ENCODE results near the gene XPO5.

The XPO5 gene

DNA sequence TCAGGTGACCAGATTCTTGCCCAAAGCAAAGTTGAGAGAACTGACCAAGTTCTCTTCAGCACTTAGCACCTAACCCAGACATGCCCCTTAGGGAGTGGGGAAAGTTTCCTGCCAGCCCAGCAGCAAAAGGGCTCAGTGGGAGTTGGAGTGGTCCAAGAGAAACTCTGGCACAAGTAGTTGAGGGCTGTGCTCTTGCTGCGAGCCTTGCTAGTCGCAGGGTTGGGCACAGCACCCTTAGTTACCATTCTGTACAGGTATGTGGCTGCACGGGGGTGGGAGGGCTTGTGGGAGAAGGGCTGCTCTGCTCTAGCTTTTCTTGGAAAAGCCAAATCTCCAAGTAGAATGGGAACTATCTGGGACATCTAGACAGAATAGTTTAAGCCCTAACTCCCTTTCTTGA lies 52.6 kb downstream of the XPO5 start:
- H3K27ac ChIP-seq = peak overlapping the region; percentile 79
- TF ChIP-seq, protein P1, sequence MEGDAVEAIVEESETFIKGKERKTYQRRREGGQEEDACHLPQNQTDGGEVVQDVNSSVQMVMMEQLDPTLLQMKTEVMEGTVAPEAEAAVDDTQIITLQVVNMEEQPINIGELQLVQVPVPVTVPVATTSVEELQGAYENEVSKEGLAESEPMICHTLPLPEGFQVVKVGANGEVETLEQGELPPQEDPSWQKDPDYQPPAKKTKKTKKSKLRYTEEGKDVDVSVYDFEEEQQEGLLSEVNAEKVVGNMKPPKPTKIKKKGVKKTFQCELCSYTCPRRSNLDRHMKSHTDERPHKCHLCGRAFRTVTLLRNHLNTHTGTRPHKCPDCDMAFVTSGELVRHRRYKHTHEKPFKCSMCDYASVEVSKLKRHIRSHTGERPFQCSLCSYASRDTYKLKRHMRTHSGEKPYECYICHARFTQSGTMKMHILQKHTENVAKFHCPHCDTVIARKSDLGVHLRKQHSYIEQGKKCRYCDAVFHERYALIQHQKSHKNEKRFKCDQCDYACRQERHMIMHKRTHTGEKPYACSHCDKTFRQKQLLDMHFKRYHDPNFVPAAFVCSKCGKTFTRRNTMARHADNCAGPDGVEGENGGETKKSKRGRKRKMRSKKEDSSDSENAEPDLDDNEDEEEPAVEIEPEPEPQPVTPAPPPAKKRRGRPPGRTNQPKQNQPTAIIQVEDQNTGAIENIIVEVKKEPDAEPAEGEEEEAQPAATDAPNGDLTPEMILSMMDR (conservative IDR thresholded peaks at IDR 0.05) = no peak

DNA sequence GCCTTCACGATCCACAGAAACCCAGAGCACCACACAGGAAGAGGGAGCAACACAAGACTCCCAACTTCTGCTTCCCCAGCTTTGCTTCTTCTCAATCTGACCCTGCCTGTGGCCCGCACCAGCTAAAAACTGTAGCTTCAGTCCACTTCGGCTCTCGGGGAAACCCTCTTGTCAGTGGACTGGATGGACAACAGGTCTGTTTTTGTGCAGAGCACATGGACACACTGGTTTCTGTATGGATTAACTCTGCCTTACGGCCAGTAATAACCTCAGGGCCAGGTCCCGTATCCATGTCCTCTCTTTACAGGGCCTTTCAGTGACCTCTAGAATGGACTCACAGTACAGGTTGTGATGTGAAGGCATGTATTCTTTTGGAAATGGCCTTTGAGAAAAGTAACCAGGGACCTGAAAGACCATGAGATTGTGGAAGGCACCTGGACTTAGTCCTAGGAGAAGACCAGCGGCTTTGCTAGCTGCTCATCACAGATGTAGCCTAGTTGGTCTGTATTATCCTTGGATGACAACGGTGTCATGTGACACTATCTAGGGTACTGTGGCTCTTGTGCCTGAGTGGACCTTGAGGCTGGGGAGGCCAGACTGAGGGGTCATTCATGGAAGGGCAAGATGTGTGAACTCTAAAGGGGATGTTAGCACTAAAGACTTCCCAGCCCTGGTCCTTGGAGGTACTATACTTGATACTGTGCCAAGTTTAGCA lies 53.1 kb downstream of the XPO5 start:
- H3K27ac ChIP-seq = peak overlapping the region; percentile 79
- TF ChIP-seq, protein P1 (conservative IDR thresholded peaks at IDR 0.05) = no peak

DNA sequence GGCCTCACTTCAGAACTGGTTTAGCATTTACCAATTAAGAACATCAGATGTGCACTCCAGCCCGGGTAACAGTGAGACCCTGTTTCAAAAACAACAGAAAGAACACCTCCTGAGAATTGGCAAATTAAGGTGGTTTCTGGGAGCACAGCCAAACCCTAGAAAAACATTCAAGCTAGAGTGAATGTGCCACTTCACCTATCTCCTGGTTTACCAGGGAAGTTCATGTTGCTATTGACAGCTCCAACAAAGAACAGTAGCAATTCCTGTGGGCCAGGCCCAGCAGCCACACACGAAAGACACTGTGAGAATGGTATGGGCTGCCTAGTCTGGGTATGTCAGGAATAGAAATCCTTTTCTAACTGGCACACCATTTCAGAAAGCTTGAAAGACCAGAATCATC lies 54.0 kb downstream of the XPO5 start:
- TF ChIP-seq, protein P1 (conservative IDR thresholded peaks at IDR 0.05) = no peak
- H3K27ac ChIP-seq = peak overlapping the region; percentile 79

DNA sequence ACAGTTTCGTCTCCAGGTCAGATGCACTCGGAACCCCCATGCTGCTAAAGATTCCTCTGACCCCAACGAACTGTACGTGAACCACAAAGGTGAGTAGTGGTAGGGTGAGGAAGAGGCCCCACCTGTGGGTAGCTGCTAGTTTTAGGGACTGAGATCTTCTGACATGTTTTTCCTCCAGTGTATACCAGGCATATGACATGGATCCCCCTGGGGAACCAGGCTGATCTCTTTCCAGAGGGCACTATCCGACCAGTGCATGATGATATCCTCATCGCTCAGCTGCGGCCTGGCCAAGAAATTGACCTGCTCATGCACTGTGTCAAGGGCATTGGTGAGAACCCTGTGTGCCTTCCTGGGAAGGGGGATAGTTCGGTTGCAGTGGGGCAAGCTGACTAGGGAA lies 55.7 kb downstream of the XPO5 start:
- TF ChIP-seq, protein P1 (conservative IDR thresholded peaks at IDR 0.05) = no peak

DNA sequence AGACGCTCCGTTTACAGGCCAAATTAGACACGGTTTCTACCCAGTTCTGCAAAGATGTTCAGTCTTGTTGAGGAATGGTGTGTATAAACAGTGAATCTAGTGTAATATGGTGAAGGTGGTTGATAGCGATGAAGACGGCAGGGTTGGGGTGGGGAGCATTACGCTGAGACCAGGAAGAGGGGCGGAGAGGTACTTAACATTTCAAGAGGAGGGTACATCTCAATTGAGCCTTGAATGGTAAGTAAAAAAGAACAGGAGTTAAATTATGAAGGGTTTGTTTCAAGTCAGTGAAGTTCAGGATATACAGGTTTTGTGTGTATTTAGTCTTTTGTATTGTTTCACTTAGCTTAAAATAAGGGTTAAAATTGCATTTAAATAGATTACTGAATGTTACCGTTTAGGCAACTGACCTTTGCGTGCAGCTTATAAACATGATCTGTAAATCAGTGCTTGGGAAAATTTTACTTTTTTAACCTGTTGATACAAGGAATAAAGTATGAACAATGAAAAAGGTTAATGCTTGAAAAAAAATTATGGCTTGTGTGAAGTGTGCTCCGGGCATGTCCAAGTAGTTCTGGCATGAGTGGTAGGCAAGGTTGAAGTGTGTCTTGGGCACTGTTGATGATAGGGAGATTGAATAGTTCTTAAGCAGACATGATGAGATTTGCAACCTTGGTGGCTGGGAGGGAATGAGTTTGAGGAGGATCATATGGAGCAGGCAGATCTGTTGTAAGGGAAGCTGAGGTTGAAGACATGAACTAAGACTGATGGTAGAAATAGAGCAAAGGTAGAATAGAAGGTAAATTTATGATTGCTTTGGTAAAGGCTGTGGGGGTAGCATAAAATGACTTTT lies 58.1 kb downstream of the XPO5 start:
- TF ChIP-seq, protein P1 (conservative IDR thresholded peaks at IDR 0.05) = no peak
- H3K27ac ChIP-seq = peak overlapping the region; percentile 96

More for the DNA sequence above, 55.7 kb downstream of the XPO5 start:
- no peak overlapping the region for H3K27ac ChIP-seq

DNA sequence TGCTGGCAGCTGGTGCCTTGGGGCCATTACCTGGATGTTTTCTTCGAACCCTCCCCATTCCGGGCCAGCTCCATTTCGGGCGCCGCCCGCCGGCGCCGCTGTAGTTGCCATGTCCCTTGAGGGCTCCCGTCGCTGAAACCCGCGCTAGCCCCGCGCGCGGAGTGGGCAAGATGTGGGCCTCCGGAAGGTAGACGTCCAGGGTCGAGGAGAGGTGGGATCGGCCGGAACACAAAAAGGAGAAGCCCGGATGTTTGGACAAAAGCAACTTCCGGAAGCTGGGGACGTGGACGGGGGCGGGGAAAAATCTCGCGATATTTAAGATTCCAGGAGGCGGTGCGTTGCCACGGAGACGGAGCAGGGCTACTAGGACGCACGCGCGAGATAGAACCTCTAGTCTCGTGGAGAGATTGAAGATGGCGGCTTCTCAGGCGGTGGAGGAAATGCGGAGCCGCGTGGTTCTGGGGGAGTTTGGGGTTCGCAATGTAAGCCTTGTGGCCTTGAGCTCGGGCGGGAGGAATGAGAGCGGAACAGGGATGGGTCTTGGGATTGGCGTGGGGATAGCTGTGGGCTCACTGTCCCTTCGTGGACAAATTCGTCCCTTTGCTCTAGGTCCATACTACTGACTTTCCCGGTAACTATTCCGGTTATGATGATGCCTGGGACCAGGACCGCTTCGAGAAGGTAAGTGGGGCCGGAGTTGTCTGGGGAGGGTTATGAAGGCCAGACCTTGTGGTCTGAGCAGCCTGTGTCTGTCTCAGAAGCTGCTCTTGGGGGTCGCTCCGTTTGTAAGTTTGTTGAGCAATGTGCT lies 58.9 kb downstream of the XPO5 start, which contains the start of the genes POLR1C and YIPF3:
POLR1C (plus strand) TSS at position 393 of the 808 bp plus-strand sequence; CDS start at position 414, 21 bp downstream.
YIPF3 (minus strand) TSS at position 230 of the 808 bp plus-strand sequence; CDS start at position 111, 119 bp downstream.
- H3K27ac ChIP-seq = peak within 1 kb of the TSS; percentile 96
- TF ChIP-seq, protein P1 (conservative IDR thresholded peaks at IDR 0.05) = no peak

All from VCaP (cell line).